ENCODE results near the gene SLC35F4.

The SLC35F4 gene

DNA sequence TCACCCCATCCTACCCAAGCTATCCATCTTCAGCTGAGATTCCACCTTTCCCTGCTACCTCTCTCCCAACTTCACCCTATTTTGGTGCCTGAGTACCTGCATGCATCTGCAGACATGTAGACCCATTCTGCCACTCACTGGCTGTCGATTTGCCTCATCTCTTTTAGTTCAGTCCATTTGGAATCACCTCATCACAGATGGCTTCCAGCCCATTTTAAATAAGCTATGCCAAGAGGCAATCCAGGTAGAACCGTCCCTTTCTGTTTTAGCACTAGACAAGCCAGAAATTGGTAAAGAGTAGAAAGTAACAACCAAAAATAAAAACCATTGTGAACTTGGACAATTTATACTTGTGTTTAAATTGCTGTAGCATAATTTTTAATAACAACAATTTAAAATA lies 11.3 kb downstream of the SLC35F4 start:
- H3K27ac ChIP-seq, result no peak overlapping the region
- ChIA-PET POLR2A (ENCODE audit: low non-redundant PET) (no interaction called here), CTCF (interaction anchor here (0.7 kb wide), 1 partner anchor 90 kb away, joined by 3 read pairs; no protein-coding TSS in a partner anchor)
- TF ChIP-seq, protein P1, sequence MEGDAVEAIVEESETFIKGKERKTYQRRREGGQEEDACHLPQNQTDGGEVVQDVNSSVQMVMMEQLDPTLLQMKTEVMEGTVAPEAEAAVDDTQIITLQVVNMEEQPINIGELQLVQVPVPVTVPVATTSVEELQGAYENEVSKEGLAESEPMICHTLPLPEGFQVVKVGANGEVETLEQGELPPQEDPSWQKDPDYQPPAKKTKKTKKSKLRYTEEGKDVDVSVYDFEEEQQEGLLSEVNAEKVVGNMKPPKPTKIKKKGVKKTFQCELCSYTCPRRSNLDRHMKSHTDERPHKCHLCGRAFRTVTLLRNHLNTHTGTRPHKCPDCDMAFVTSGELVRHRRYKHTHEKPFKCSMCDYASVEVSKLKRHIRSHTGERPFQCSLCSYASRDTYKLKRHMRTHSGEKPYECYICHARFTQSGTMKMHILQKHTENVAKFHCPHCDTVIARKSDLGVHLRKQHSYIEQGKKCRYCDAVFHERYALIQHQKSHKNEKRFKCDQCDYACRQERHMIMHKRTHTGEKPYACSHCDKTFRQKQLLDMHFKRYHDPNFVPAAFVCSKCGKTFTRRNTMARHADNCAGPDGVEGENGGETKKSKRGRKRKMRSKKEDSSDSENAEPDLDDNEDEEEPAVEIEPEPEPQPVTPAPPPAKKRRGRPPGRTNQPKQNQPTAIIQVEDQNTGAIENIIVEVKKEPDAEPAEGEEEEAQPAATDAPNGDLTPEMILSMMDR (conservative IDR thresholded peaks at IDR 0.05; ENCODE audit: low read depth), result no peak
- DNase-seq (ENCODE audit: low spot score), result no peak

DNA sequence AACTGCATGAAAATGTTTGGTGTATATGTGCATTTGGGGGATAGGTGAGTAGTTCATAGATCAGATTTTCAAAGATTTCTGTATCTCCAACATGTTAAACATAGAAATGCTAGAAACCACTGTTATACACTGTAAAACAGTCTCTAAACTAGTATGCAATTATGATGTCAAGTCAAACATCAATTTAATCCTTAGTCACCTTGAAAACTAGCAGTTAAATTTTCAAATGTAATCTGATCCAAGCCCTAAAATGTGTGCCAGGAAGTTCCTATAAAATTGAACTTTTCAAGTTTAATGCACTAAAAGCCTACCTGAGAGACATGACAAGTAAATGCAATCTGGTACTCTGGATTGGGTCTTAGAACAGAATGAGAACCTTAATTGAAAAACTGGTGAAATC lies 14.5 kb downstream of the SLC35F4 start:
- H3K27ac ChIP-seq, result no peak overlapping the region
- TF ChIP-seq, protein P1 (conservative IDR thresholded peaks at IDR 0.05; ENCODE audit: low read depth), result no peak
- CTCF ChIA-PET, result interaction anchor here (0.7 to 1.3 kb wide), 2 partner anchors 19 to 201 kb away, joined by 3 to 4 read pairs; no protein-coding TSS in a partner anchor
- DNase-seq (ENCODE audit: low spot score), result no peak
- POLR2A ChIA-PET (ENCODE audit: low non-redundant PET), result no interaction called here

DNA sequence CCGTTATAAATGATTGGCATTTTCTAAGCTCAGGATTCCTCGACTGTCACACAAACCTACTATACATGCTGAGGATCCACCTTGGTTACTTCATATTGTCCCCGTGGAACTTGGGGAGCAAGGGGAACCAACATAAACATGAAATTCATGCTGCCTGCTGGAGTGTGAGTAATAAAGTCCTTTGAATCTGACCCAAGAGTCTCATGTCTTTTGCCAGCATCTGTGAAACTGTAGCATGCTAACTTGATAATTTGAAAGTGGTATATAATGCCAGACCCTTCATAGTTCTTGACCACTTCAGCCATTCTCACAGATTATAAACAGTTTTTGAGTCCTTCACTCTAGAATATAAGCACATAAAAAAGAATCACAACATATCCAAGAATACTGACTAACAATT lies 17.1 kb downstream of the SLC35F4 start:
- H3K27ac ChIP-seq, result no peak overlapping the region
- ChIA-PET CTCF (interaction anchor here (0.6 kb wide), 1 partner anchor 340 kb away, joined by 7 read pairs; no protein-coding TSS in a partner anchor), POLR2A (ENCODE audit: low non-redundant PET) (no interaction called here)
- TF ChIP-seq, protein P1 (conservative IDR thresholded peaks at IDR 0.05; ENCODE audit: low read depth), result no peak
- no peak for DNase-seq (ENCODE audit: low spot score)

DNA sequence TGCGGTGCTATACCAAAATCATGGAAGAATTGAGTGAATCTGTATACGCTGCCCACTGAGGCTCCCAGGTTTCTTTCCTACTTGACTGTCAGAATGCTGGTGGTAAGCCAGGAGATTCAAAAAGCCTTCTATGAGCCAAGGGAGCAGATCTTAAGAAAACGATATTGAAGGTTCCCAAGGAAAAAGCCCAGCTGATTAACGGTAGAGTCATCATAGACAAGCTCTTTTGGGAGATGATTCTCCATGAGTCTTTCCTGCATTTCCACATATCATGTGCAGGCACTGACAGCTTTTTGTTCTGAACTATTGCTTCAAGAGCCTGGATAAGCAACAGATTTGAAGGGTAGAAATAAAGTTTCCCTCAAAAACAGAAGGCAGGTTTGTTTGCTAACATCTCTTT lies 17.5 kb downstream of the SLC35F4 start:
- ChIA-PET CTCF (interaction anchor here (0.6 kb wide), 1 partner anchor 340 kb away, joined by 7 read pairs; no protein-coding TSS in a partner anchor), POLR2A (ENCODE audit: low non-redundant PET) (no interaction called here)
- TF ChIP-seq, protein P1 (conservative IDR thresholded peaks at IDR 0.05; ENCODE audit: low read depth), result no peak
- no peak overlapping the region for H3K27ac ChIP-seq
- DNase-seq (ENCODE audit: low spot score), result no peak

DNA sequence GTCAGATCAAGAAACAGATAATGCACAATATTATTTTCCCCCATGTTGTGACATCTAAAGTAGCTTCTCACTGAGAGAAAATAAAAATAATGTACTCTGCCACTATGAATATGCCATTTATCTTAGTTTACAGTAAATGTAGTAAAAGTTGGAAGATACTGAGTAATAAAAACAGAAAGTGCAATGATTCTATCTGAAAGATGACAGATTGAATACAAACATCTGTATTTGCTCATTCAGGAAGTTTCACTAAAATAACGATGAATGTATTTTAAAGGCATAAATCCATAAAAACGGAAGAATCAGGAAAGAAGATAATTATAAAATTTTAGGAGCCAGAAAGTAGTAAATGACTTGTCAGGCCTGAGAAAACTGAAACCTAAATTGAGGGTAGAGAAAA lies 18.2 kb downstream of the SLC35F4 start:
- ChIA-PET POLR2A (ENCODE audit: low non-redundant PET) (no interaction called here), CTCF (no interaction called here)
- H3K27ac ChIP-seq, result no peak overlapping the region
- DNase-seq (ENCODE audit: low spot score), result no peak
- TF ChIP-seq, protein P1 (conservative IDR thresholded peaks at IDR 0.05; ENCODE audit: low read depth), result no peak

DNA sequence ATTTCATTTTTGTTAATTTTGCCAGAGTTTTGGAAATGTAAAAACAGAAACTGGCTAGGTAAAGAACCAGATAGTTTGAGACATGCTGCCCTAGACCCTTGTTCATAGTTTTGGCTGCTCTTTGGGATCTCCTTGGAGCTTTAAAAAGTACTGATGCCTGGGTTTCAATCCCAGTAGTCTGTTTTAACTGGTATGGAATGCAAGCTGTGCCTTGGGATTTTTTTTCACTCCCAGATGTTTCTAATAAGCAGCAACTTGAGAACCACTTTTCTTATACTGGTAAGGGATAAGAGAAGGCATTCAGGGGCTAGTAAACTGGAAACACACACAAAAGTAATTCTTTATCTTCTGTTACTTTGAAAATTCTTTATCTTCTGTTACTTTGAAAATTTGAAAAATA lies 18.8 kb downstream of the SLC35F4 start:
- TF ChIP-seq, protein P1 (conservative IDR thresholded peaks at IDR 0.05; ENCODE audit: low read depth), result no peak
- ChIA-PET CTCF (no interaction called here), POLR2A (ENCODE audit: low non-redundant PET) (no interaction called here)
- no peak overlapping the region for H3K27ac ChIP-seq
- DNase-seq (ENCODE audit: low spot score), result no peak

DNA sequence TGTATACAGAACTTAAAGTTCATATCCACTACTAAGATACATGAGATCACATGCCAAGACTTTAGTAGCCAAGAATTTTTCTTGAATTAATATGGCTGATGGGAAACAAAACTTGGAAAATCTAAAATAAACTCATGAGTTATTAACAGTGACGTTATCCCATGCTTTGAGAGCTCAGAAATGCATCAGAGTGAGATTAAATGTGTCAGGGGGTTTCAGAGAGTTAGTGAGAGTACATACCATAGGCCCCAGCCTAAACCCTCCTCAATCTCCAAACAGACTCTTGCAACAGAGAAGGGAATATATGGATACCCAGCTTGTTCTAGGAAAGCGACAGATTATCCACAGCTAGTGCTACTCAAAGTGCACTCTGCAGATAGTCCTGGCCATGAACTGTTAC lies 19.3 kb downstream of the SLC35F4 start:
- POLR2A ChIA-PET (ENCODE audit: low non-redundant PET), result no interaction called here
- no peak overlapping the region for H3K27ac ChIP-seq
- TF ChIP-seq, protein P1 (conservative IDR thresholded peaks at IDR 0.05; ENCODE audit: low read depth), result no peak
- CTCF ChIA-PET, result no interaction called here
- no peak for DNase-seq (ENCODE audit: low spot score)

All from RWPE1 (cell line).